H1 (cell line): Measurements from ENCODE around the gene SMIM31. TPM values are rescaled to one million over a fixed set of nuclear protein-coding genes. Genes with fewer than 3 reads are reported as not detected.

ENCODE experiments used
- CTCF ChIA-PET: fragments of 300-600 bp; sonication (Branson Sonifier 250); formaldehyde crosslinking; loops from one replicate; lab custom pipeline; 2021; ENCODE audit not compliant: partially characterized antibody; lab: Charles Lee
- POLR2A ChIA-PET: fragments of 300-600 bp; sonication (Branson Sonifier 250); formaldehyde crosslinking; loops from one replicate; lab custom pipeline; 2021; ENCODE audit warnings: inconsistent platforms; ENCODE audit not compliant: partially characterized antibody; lab: Charles Lee
- DNase-seq, 2 experiments: peaks; one replicate each; pipeline versions ENCODE4 v3.0.0 to v3.0.0-alpha.2; 2010 to 2022; ENCODE audit warnings: low spot score in 2 of 2, low read depth in 1 of 2, mixed read lengths in 1 of 2
- FAIRE-seq: peaks from 2 replicates; lab custom pipeline; 2011; peaks lifted over from hg19 to GRCh38; lab: Jason Lieb, UNC
- H2AFZ ChIP-seq: 2 replicates; pipeline ENCODE4 v1.8.1; 2012; ENCODE audit warnings: low read length, inconsistent platforms
- H2AK5ac ChIP-seq: 2 replicates; pipeline ENCODE4 v1.6.1; 2013; ENCODE audit warnings: low read depth, low read length
- H2BK120ac ChIP-seq: replicated peaks from 2 replicates; pipeline ENCODE3; 2013; ENCODE audit warnings: low read depth, low read length, inconsistent platforms
- H2BK12ac ChIP-seq: 2 replicates; pipeline ENCODE4 v1.6.1; 2013; ENCODE audit warnings: low read depth, low read length
- H2BK15ac ChIP-seq: 2 replicates; pipeline ENCODE4 v1.6.1; 2013; ENCODE audit warnings: low read length
- H2BK20ac ChIP-seq: 2 replicates; pipeline ENCODE4 v1.6.1; 2013; ENCODE audit warnings: low read length
- H2BK5ac ChIP-seq: 2 replicates; pipeline ENCODE4 v1.6.1; 2013; ENCODE audit warnings: low read depth, low read length
- H3K14ac ChIP-seq: 2 replicates; pipeline ENCODE4 v1.6.1; 2013; ENCODE audit warnings: inconsistent platforms; ENCODE audit not compliant: insufficient read length
- H3K18ac ChIP-seq: 2 replicates; pipeline ENCODE4 v1.6.1; 2013; ENCODE audit warnings: low read length; ENCODE audit errors: extremely low read depth
- H3K23ac ChIP-seq: 2 replicates; pipeline ENCODE4 v1.6.1; 2013; ENCODE audit warnings: inconsistent platforms; ENCODE audit not compliant: insufficient read length
- H3K23me2 ChIP-seq: 2 replicates; pipeline ENCODE4 v1.6.1; 2013; ENCODE audit warnings: low read depth, low read length
- H3K27ac ChIP-seq: 2 replicates; pipeline ENCODE4 v1.6.1; 2011; ENCODE audit warnings: low read depth, low read length, inconsistent platforms
- H3K27me3 ChIP-seq, 4 experiments: replicated peaks in 1 of 4; 1 replicate in 1 of 4; 2 replicates in 3 of 4; pipeline versions ENCODE4 v1.6.1 to v1.8.1; 2011 to 2013; ENCODE audit warnings: low read length in 3 of 4, mild to moderate bottlenecking in 3 of 4, inconsistent platforms in 2 of 4, mixed read lengths in 2 of 4, moderate library complexity in 1 of 4; ENCODE audit not compliant: control insufficient read depth in 3 of 4, insufficient read depth in 3 of 4; ENCODE audit errors: extremely low read depth in 1 of 4
- H3K36me3 ChIP-seq, 4 experiments: 2 replicates each; pipeline versions ENCODE4 v1.6.1 to v1.8.1; 2011 to 2013; ENCODE audit warnings: mild to moderate bottlenecking in 4 of 4, low read length in 3 of 4, moderate library complexity in 2 of 4, control low read depth in 1 of 4, inconsistent platforms in 1 of 4; ENCODE audit not compliant: insufficient read depth in 4 of 4, control insufficient read depth in 2 of 4
- H3K4ac ChIP-seq: replicated peaks from 2 replicates; pipeline ENCODE3; 2013; ENCODE audit warnings: low read length, low read depth, mixed read lengths, inconsistent platforms; ENCODE audit not compliant: insufficient read length
- H3K4me1 ChIP-seq, 4 experiments: replicated peaks in 1 of 4; 1 replicate in 1 of 4; 2 replicates in 3 of 4; pipeline versions ENCODE4 v1.6.1 to v1.8.1; 2011 to 2013; ENCODE audit warnings: low read length in 3 of 4, inconsistent platforms in 2 of 4, mixed read lengths in 1 of 4; ENCODE audit not compliant: insufficient read depth in 4 of 4, control insufficient read depth in 3 of 4
- H3K4me2 ChIP-seq, 2 experiments: 2 replicates each; pipeline versions ENCODE4 v1.6.1 to v1.8.1; 2011 to 2013; ENCODE audit warnings: low read depth in 2 of 2, low read length in 2 of 2, control low read depth in 1 of 2, inconsistent platforms in 1 of 2, mild to moderate bottlenecking in 1 of 2; ENCODE audit not compliant: insufficient read depth in 1 of 2
- H3K4me3 ChIP-seq, 4 experiments: fragments of 200-600, 300-600 bp in 1 of 4; sonication (generic), shearing (Covaris generic), sonication (Bioruptor Twin) in 1 of 4; 2 replicates each; pipeline versions ENCODE4 v1.5.1 to v1.8.1; 2011 to 2016; ENCODE audit warnings: low read length in 4 of 4, low read depth in 3 of 4, control low read depth in 2 of 4, inconsistent platforms in 2 of 4, mild to moderate bottlenecking in 2 of 4, mixed read lengths in 1 of 4, moderate library complexity in 1 of 4; ENCODE audit not compliant: insufficient read depth in 2 of 4; ENCODE audit errors: extremely low read depth in 1 of 4
- H3K56ac ChIP-seq: replicated peaks from 2 replicates; pipeline ENCODE3; 2013; ENCODE audit warnings: low read depth, mild to moderate bottlenecking, mixed read lengths, low read length, inconsistent platforms; ENCODE audit not compliant: insufficient read length
- H3K79me1 ChIP-seq: 2 replicates; pipeline ENCODE4 v1.6.1; 2013; ENCODE audit warnings: low read depth, low read length, control low read depth
- H3K79me2 ChIP-seq, 2 experiments: 2 replicates each; pipeline versions ENCODE4 v1.6.1 to v1.8.1; 2012 to 2013; ENCODE audit warnings: low read length in 2 of 2, mild to moderate bottlenecking in 2 of 2, inconsistent platforms in 1 of 2; ENCODE audit not compliant: insufficient read depth in 2 of 2, control insufficient read depth in 1 of 2
- H3K9ac ChIP-seq, 4 experiments: replicated peaks in 1 of 4; 1 replicate in 1 of 4; 2 replicates in 3 of 4; pipeline versions ENCODE4 v1.6.1 to v1.8.1; 2011 to 2013; ENCODE audit warnings: low read depth in 3 of 4, low read length in 3 of 4, control low read depth in 2 of 4, mild to moderate bottlenecking in 2 of 4, moderate library complexity in 2 of 4, inconsistent platforms in 1 of 4; ENCODE audit errors: extremely low read depth in 1 of 4
- H3K9me3 ChIP-seq, 2 experiments: 2 replicates each; pipeline versions ENCODE4 v1.6.1 to v1.8.1; 2012 to 2013; ENCODE audit warnings: mild to moderate bottlenecking in 2 of 2, moderate library complexity in 2 of 2, control low read depth in 1 of 2, inconsistent platforms in 1 of 2, low read depth in 1 of 2, low read length in 1 of 2, mixed read lengths in 1 of 2; ENCODE audit not compliant: insufficient read depth in 2 of 2
- H4K20me1 ChIP-seq, 2 experiments: replicated peaks in 1 of 2; 2 replicates each; pipeline versions ENCODE3 to v1.8.1; 2011 to 2013; ENCODE audit warnings: inconsistent platforms in 2 of 2, low read length in 2 of 2, mild to moderate bottlenecking in 1 of 2; ENCODE audit not compliant: insufficient read depth in 2 of 2, control insufficient read depth in 1 of 2
- H4K5ac ChIP-seq: 2 replicates; pipeline ENCODE4 v1.6.1; 2013; ENCODE audit warnings: low read length, low read depth, mixed read lengths, inconsistent platforms; ENCODE audit not compliant: insufficient read length
- H4K8ac ChIP-seq: 2 replicates; pipeline ENCODE4 v1.8.0; 2013; ENCODE audit warnings: mild to moderate bottlenecking, moderate library complexity, low read length, inconsistent platforms; ENCODE audit not compliant: insufficient read depth; ENCODE audit errors: extremely low read depth
- H4K91ac ChIP-seq: replicated peaks from 2 replicates; pipeline ENCODE3; 2013; ENCODE audit warnings: low read length, mixed read lengths, inconsistent platforms; ENCODE audit not compliant: insufficient read length
- CHD2 ChIP-seq: IDR thresholded peaks from 2 replicates; pipeline ENCODE4 v1.6.1; 2012; ENCODE audit warnings: low read length, improper control_type of control experiment
- SIX5 ChIP-seq: IDR thresholded peaks from 2 replicates; pipeline ENCODE4 v1.6.1; 2011; ENCODE audit warnings: mild to moderate bottlenecking, low read depth, low read length
- WGBS, 2 experiments: shearing (Covaris generic) in 1 of 2; methylation state at CpG; one replicate each; pipeline versions ENCODE4 v1.1.6 to v1.1.7; 2013 to 2015; ENCODE audit warnings: low lambda C conversion rate in 2 of 2, mixed read lengths in 2 of 2, inconsistent platforms in 1 of 2, low coverage in 1 of 2, missing lambda C conversion rate in 1 of 2; ENCODE audit not compliant: insufficient replicate concordance in 2 of 2, insufficient coverage in 1 of 2, insufficient read length in 1 of 2; ENCODE audit errors: extremely low coverage in 1 of 2, missing lambda C conversion rate in 1 of 2; 5-methylcytosine and 5-hydroxymethylcytosine counted together
- polyA plus RNA-seq, 7 experiments: library from polyadenylated mRNA; depleted of rRNA in 3 of 7; stranded (reverse) in 5 of 7; unstranded in 2 of 7; fragments of >200 nt in 5 of 7; fragments of 200-250 nt in 2 of 7; gene quantifications; 1 replicate in 5 of 7; 2 replicates in 1 of 7; 4 replicates in 1 of 7; pipeline versions ENCODE4 v1.2.1 to v1.2.3, GENCODE V29; 2011 to 2013; ENCODE audit warnings: missing spikeins in 2 of 7, mixed read lengths in 2 of 7
- total RNA-seq: library from RNA; stranded (reverse); fragmentation: NEBNext Ultra II Directional; extraction: Animal tissue kit (Norgen Biotek cat#: 25700); gene quantifications from 2 replicates; pipeline ENCODE4 v1.2.1, GENCODE V29; 2021

SMIM31 gene
- total and polyA plus RNA-seq, 2 of the 8 experiments (the other 6 are each of a cell fraction or from before 2014, with no cell fraction given), result not detected

GRCh38 chr4:164800786-164801185 is 46.9 kb downstream of the SMIM31 start:
- Histone ChIP-seq H2BK15ac (no peak overlapping the region), H3K23ac (no peak overlapping the region), H2AK5ac (peak overlapping the region; percentile 87; the same call in 1 of the 2 replicates), H3K4ac (no peak overlapping the region), H2BK12ac (peak overlapping the region; percentile 98), H3K79me1 (no peaks in the 10 kb centered on the region), H3K14ac (no peak overlapping the region), H2BK20ac (peak overlapping the region; percentile 51; the same call in 1 of the 2 replicates), H3K9ac (no peak overlapping the region), H3K36me3 (no peaks in the 10 kb centered on the region), H2BK120ac (peak overlapping the region; percentile 55), H3K18ac (peak overlapping the region; percentile 95), H3K9me3 (no peaks in the 10 kb centered on the region), H4K5ac (peak overlapping the region; percentile 31), H3K79me2 (no peaks in the 10 kb centered on the region), H4K8ac (no peak overlapping the region), H3K27me3 (no peaks in the 10 kb centered on the region), H3K23me2 (no peaks in the 10 kb centered on the region), H2AFZ (no peak overlapping the region), H3K27ac (no peak overlapping the region), H4K91ac (peak overlapping the region; percentile 85), H3K4me3 (no peak overlapping the region), H4K20me1 (no peaks in the 10 kb centered on the region), H3K4me2 (no peak overlapping the region), H2BK5ac (peak overlapping the region; percentile 87; the same call in 1 of the 2 replicates), H3K4me1 (peaks cover 0 to 12% (median 9%) of the 10 kb centered on the region in 4 experiments; a peak in 4 of 7 replicates), H3K56ac (no peak overlapping the region)
- 89% methylated on average over 4 of the region's 4 CpGs; no CpG with 5 or more reads in 1 of the 2 experiments for whole genome bisulfite sequencing, 2 experiments
- peak; percentile 69 for FAIRE-seq
- ChIA-PET CTCF (interaction anchor here (0.7 to 2.4 kb wide), 10 partner anchors 9 to 130 kb away, joined by 3 to 7 read pairs (median 4); no protein-coding TSS in a partner anchor), POLR2A (interaction anchor here (0.9 to 1.6 kb wide), 3 partner anchors 76 to 97 kb away, joined by 3 to 4 read pairs (median 3); partner anchors contain the start of gene APELA)
- DNase-seq, result no peak
- TF ChIP-seq CHD2 (no peak), SIX5 (no peak)
